ENCODE data around the gene APCS. TPM values are rescaled to one million over a fixed set of nuclear protein-coding genes. Genes with fewer than 3 reads are reported as not detected.

Gene APCS
- total and polyA plus RNA-seq, 9 donors = 0.69 to 0.72 TPM; not detected in 7

- TF ChIP-seq, protein P1, sequence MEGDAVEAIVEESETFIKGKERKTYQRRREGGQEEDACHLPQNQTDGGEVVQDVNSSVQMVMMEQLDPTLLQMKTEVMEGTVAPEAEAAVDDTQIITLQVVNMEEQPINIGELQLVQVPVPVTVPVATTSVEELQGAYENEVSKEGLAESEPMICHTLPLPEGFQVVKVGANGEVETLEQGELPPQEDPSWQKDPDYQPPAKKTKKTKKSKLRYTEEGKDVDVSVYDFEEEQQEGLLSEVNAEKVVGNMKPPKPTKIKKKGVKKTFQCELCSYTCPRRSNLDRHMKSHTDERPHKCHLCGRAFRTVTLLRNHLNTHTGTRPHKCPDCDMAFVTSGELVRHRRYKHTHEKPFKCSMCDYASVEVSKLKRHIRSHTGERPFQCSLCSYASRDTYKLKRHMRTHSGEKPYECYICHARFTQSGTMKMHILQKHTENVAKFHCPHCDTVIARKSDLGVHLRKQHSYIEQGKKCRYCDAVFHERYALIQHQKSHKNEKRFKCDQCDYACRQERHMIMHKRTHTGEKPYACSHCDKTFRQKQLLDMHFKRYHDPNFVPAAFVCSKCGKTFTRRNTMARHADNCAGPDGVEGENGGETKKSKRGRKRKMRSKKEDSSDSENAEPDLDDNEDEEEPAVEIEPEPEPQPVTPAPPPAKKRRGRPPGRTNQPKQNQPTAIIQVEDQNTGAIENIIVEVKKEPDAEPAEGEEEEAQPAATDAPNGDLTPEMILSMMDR (IDR thresholded peaks at IDR 0.05) = no peak
- TF ChIP-seq POLR2A (IDR thresholded peaks at IDR 0.05) (no peak), EP300 (IDR thresholded peaks at IDR 0.05) (no peak)
- Histone ChIP-seq H3K27ac (no peak overlapping the region), H3K27me3 (no peaks in the 10 kb centered on the region), H3K36me3 (no peaks in the 10 kb centered on the region), H3K4me1 (ENCODE audit: insufficient read depth) (no peaks in the 10 kb centered on the region), H3K4me3 (no peak overlapping the region), H3K9me3 (no peaks in the 10 kb centered on the region)
- intact Hi-C loops (cut with DNase I) = no loop called here
- no peak for DNase-seq
Measured at GRCh38 chr1:159632922-159633321, 45.3 kb downstream of the APCS start.

Other genes with a start within 250 kb of the APCS start
- gene OR10J4, start 155.6 kb upstream of the APCS start, total RNA-seq = not detected
- gene OR10J4, start 155.6 kb upstream of the APCS start, polyA plus RNA-seq = not detected
- not detected for gene OR10J1, start 148.1 kb upstream of the APCS start, total RNA-seq
- not detected for gene OR10J1, start 148.1 kb upstream of the APCS start, polyA plus RNA-seq
- not detected for gene OR10J5, start 51.8 kb upstream of the APCS start, total RNA-seq
- not detected for gene OR10J5, start 51.8 kb upstream of the APCS start, polyA plus RNA-seq
- 1 to 10 TPM in 2 of 7 donors, under 1 TPM in 2, not detected in 3; 0.96 to 1.7 (median 1.2) TPM for gene CRP, start 126.8 kb downstream of the APCS start, total RNA-seq
- gene CRP, start 126.8 kb downstream of the APCS start, polyA plus RNA-seq = not detected
- 100 to 1,000 TPM in 1 of 7 donors, 10 to 100 TPM in 6; 26.9 to 115 (median 37.5) TPM for gene DUSP23, start 193.1 kb downstream of the APCS start, total RNA-seq
- gene DUSP23, start 193.1 kb downstream of the APCS start, polyA plus RNA-seq = 10 to 100 TPM; 32.6 to 63.8 TPM
- gene FCRL6, start 214.5 kb downstream of the APCS start, total RNA-seq = under 1 TPM in 5 of 7 donors, not detected in 2; 0.17 to 0.48 (median 0.20) TPM
- 1 to 10 TPM in 1 of 2 donors, under 1 TPM in 1; 0.08 to 2.3 TPM for gene FCRL6, start 214.5 kb downstream of the APCS start, polyA plus RNA-seq
- 1 to 10 TPM in 3 of 7 donors, under 1 TPM in 4; 0.43 to 6.2 (median 0.72) TPM for gene SLAMF8, start 239.0 kb downstream of the APCS start, total RNA-seq
- 1 to 10 TPM in 1 of 2 donors, under 1 TPM in 1; 0.73 to 8.4 TPM for gene SLAMF8, start 239.0 kb downstream of the APCS start, polyA plus RNA-seq